ENCODE measurements around the gene ABL1.

The ABL1 gene

GRCh38 chr9:130894546-130894945, 59.5 kb downstream of the ABL1 start:
- H3K4me3 ChIP-seq (ENCODE audit: low read length) = no peak overlapping the region
- TF ChIP-seq CTCF (conservative IDR thresholded peaks at IDR 0.05; ENCODE audit: low read depth, low read length) = no peak
- no peak for DNase-seq (ENCODE audit: low read depth)

GRCh38 chr9:130895038-130895437, 60.0 kb downstream of the ABL1 start:
- no peak for DNase-seq (ENCODE audit: low read depth)
- H3K4me3 ChIP-seq (ENCODE audit: low read length) = no peak overlapping the region
- no peak for TF ChIP-seq CTCF (conservative IDR thresholded peaks at IDR 0.05; ENCODE audit: low read depth, low read length)

GRCh38 chr9:130895481-130896232, 60.6 kb downstream of the ABL1 start:
- no peak overlapping the region for H3K4me3 ChIP-seq (ENCODE audit: low read length)
- no peak for TF ChIP-seq CTCF (conservative IDR thresholded peaks at IDR 0.05; ENCODE audit: low read depth, low read length)
- DNase-seq (ENCODE audit: low read depth) = no peak

GRCh38 chr9:130896233-130897014, 61.4 kb downstream of the ABL1 start, which contains the start of gene QRFP:
QRFP (minus strand) TSS chr9:130896812; CDS start chr9:130893838, 2,974 bp downstream.
- no peak for TF ChIP-seq CTCF (conservative IDR thresholded peaks at IDR 0.05; ENCODE audit: low read depth, low read length)
- no peak for DNase-seq (ENCODE audit: low read depth)
- H3K4me3 ChIP-seq (ENCODE audit: low read length) = no peak within 1 kb of the TSS

- H3K4me3 ChIP-seq (ENCODE audit: low read length) = no peak overlapping the region
- TF ChIP-seq CTCF (conservative IDR thresholded peaks at IDR 0.05; ENCODE audit: low read depth, low read length) = no peak
- no peak for DNase-seq (ENCODE audit: low read depth)
Measured at GRCh38 chr9:130897105-130897751, 62.2 kb downstream of the ABL1 start.

- DNase-seq (ENCODE audit: low read depth) = no peak
- no peak overlapping the region for H3K4me3 ChIP-seq (ENCODE audit: low read length)
- no peak for TF ChIP-seq CTCF (conservative IDR thresholded peaks at IDR 0.05; ENCODE audit: low read depth, low read length)
Measured at GRCh38 chr9:130897848-130898551, 62.9 kb downstream of the ABL1 start.
